Gastroesophageal sphincter (tissue), 4 donors: ENCODE data around the gene PPM1J. TPM values are rescaled to one million over a fixed set of nuclear protein-coding genes. Genes with fewer than 3 reads are reported as not detected.

Experiments
- ATAC-seq: fragments of 150-250 bp; one replicate; pipeline ENCODE4 v1.9.1; 2016; ENCODE audit warnings: mild to moderate bottlenecking, moderate library complexity
- H3K27ac ChIP-seq, 4 donors: fragments of 200-600 bp; sonication (generic) in 3 of 4; 1 replicate in 3 of 4; 2 replicates in 1 of 4; pipeline ENCODE4 v1.5.1; 2016 to 2019
- H3K27me3 ChIP-seq: fragments of 200-600 bp; sonication (generic); one replicate; pipeline ENCODE4 v1.5.1; 2019
- H3K36me3 ChIP-seq, 2 donors: fragments of 200-600 bp; sonication (generic); one replicate each; pipeline ENCODE4 v1.5.1; 2019; ENCODE audit warnings: control low read depth in 1 of 2
- H3K4me1 ChIP-seq, 3 donors: fragments of 200-600 bp; sonication (generic); 1 replicate in 2 of 3; 2 replicates in 1 of 3; pipeline ENCODE4 v1.5.1; 2016 to 2019; ENCODE audit warnings: control low read depth in 2 of 3
- H3K4me3 ChIP-seq, 2 donors: fragments of 200-600 bp; sonication (generic); one replicate each; pipeline ENCODE4 v1.5.1; 2019; ENCODE audit warnings: mild to moderate bottlenecking in 1 of 2, moderate library complexity in 1 of 2
- H3K9me3 ChIP-seq, 3 donors: fragments of 200-600 bp; sonication (generic); one replicate each; pipeline ENCODE4 v1.5.1; 2017 to 2019; ENCODE audit warnings: control low read depth in 2 of 3
- CTCF ChIP-seq, 4 experiments: fragments of 200-600 bp in 2 of 4; fragments of 450-650 bp in 2 of 4; sonication (generic) in 1 of 4; IDR thresholded peaks; one replicate each; pipeline ENCODE4 v1.5.1; 2017 to 2019; ENCODE audit warnings: antibody characterized with exemption in 4 of 4, mild to moderate bottlenecking in 2 of 4, moderate library complexity in 2 of 4
- EP300 ChIP-seq: sonication (generic); formaldehyde crosslinking; IDR thresholded peaks from one replicate; pipeline ENCODE4 v1.6.1; 2017; ENCODE audit warnings: antibody characterized with exemption, mild to moderate bottlenecking
- POLR2A ChIP-seq, 2 donors: fragments of 450-650 bp; IDR thresholded peaks; one replicate each; pipeline ENCODE4 v1.6.1; 2017; ENCODE audit warnings: antibody characterized with exemption in 2 of 2, mild to moderate bottlenecking in 2 of 2, moderate library complexity in 1 of 2
- POLR2AphosphoS5 ChIP-seq: sonication (generic); formaldehyde crosslinking; IDR thresholded peaks from one replicate; pipeline ENCODE4 v1.6.1; 2017; ENCODE audit warnings: antibody characterized with exemption
- WGBS, 2 donors: methylation state at CpG; one replicate each; pipeline ENCODE4 v1.1.5; 2018; ENCODE audit warnings: low coverage in 1 of 2; 5-methylcytosine and 5-hydroxymethylcytosine counted together
- total RNA-seq, 4 donors: library from RNA; depleted of rRNA; stranded (reverse); fragments of >200 nt; gene quantifications; one replicate each; pipeline ENCODE4 v1.1.0, GENCODE V29; 2016

Gene PPM1J
- total RNA-seq, 4 donors from 2014 or later = 0.35 to 2.8 (median 1.7) TPM

- Histone ChIP-seq H3K9me3 (no peaks in the 10 kb centered on the region), H3K4me1 (peaks cover 0 to 22% (median 4%) of the 10 kb centered on the region in 3 donors), H3K4me3 (no peak overlapping the region), H3K27ac (peak overlapping the region in 3 of 4 donors; percentile 11 to 62 (median 58)), H3K36me3 (peaks cover 0 to 54% of the 10 kb centered on the region in 2 donors), H3K27me3 (no peaks in the 10 kb centered on the region)
- no peak for TF ChIP-seq EP300
- no peak for TF ChIP-seq POLR2AphosphoS5
- no peak for TF ChIP-seq CTCF (IDR thresholded peaks at IDR 0.05)
- TF ChIP-seq POLR2A (IDR thresholded peaks at IDR 0.05) = no peak
- 81 to 83% methylated on average over 4 to 9 of the region's 13 CpGs for WGBS, 2 donors
- ATAC-seq = no peak
These were observed 27.2 kb downstream of the PPM1J start for GRCh38 chr1:112687785-112688496.

DNA sequence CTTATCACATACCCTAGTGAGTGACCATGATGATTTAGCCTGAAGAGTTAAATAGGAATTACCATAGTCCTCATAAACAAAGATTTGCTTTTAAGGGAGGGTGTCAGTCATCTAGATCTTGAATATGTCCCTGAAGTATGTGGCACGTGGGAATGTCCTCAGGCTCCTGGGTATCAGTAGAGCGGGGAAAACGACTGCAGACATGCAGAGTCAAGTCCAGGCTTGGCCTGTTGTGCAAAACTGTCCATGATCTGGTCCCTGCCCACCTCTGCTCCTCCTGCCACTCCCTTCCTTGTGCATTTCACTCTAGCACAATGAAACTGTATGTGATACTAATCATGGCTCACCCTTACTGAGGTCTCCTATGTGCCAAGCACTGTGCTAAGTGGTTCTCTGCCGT, 27.8 kb downstream of the PPM1J start:
- peaks cover 0 to 22% (median 4%) of the 10 kb centered on the region in 3 donors for H3K4me1 ChIP-seq
- H3K9me3 ChIP-seq = no peaks in the 10 kb centered on the region
- H3K36me3 ChIP-seq = peaks cover 0 to 48% of the 10 kb centered on the region in 2 donors
- 74 to 89% methylated on average over 3 of the region's 4 CpGs for WGBS, 2 donors
- TF ChIP-seq EP300 (no peak), CTCF (IDR thresholded peaks at IDR 0.05) (no peak), POLR2A (IDR thresholded peaks at IDR 0.05) (no peak), POLR2AphosphoS5 (no peak)
- H3K4me3 ChIP-seq = no peak overlapping the region
- no peaks in the 10 kb centered on the region for H3K27me3 ChIP-seq
- H3K27ac ChIP-seq = peak overlapping the region in 3 of 4 donors; percentile 11 to 62 (median 58)
- ATAC-seq = no peak

GRCh38 chr1:112686835-112687234, 28.3 kb downstream of the PPM1J start:
- no peak overlapping the region for H3K27ac ChIP-seq
- 80 to 89% methylated on average over 1 to 4 of the region's 4 CpGs for WGBS, 2 donors
- no peaks in the 10 kb centered on the region for H3K27me3 ChIP-seq
- ATAC-seq = no peak
- H3K9me3 ChIP-seq = no peaks in the 10 kb centered on the region
- H3K36me3 ChIP-seq = peaks cover 0 to 43% of the 10 kb centered on the region in 2 donors
- H3K4me1 ChIP-seq = peaks cover 0 to 22% (median 4%) of the 10 kb centered on the region in 3 donors
- TF ChIP-seq EP300 (no peak), POLR2A (IDR thresholded peaks at IDR 0.05) (no peak), CTCF (IDR thresholded peaks at IDR 0.05) (no peak), POLR2AphosphoS5 (no peak)
- H3K4me3 ChIP-seq = no peak overlapping the region

DNA sequence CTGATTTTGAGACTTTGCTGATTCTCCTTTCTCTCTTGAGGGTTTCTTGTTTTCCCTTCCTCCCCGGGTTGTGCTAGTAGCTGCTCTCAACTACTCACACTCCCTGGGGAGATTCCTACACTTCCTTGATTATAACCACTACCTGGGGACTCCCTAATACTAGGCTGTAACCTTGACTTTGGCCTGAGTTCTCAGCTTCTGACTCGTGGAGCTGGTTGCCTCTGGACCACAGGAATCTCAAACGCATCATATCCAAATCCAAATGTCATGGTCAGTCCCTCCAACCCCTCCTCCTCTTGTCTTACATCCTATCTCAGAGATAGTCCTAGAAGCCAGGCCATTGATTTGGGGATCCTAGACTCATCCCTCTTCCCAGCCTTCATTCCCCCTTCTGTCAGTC, 28.7 kb downstream of the PPM1J start:
- WGBS, 2 donors = 55 to 72% methylated on average over 2 to 3 of the region's 3 CpGs
- TF ChIP-seq POLR2A (IDR thresholded peaks at IDR 0.05) = no peak
- no peak for TF ChIP-seq EP300
- no peak for TF ChIP-seq POLR2AphosphoS5
- no peak for TF ChIP-seq CTCF (IDR thresholded peaks at IDR 0.05)

DNA sequence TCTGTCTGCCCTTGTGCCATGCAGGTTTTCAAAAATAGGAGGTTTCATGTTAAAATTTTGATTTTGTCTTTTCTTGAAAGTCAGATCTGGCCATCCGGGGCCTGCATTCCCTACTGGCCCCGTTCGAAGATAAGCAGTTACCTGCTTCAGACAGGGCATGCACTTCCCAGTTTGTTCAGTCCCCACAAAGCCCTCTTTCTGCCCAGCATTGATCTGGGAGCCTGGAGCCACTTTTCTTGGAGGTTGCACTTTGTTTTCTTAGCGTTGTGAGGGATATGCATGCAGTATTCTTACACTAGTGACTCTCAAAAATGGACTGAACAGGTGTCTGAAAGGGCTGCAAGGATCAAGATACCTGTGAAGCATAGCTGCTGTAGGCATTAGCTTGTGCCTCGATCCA, 29.2 kb downstream of the PPM1J start:
- Histone ChIP-seq H3K27me3 (no peaks in the 10 kb centered on the region), H3K36me3 (peaks cover 0 to 33% of the 10 kb centered on the region in 2 donors), H3K9me3 (no peaks in the 10 kb centered on the region), H3K27ac (no peak overlapping the region), H3K4me3 (no peak overlapping the region), H3K4me1 (peaks cover 0 to 22% (median 4%) of the 10 kb centered on the region in 3 donors)
- no peak for TF ChIP-seq CTCF (IDR thresholded peaks at IDR 0.05)
- no peak for TF ChIP-seq POLR2AphosphoS5
- TF ChIP-seq POLR2A (IDR thresholded peaks at IDR 0.05) = no peak
- no peak for TF ChIP-seq EP300
- ATAC-seq = no peak
- 82 to 91% methylated on average over 5 of the region's 5 CpGs for WGBS, 2 donors

More for the DNA sequence above, 28.7 kb downstream of the PPM1J start:
- Histone ChIP-seq H3K27me3 (no peaks in the 10 kb centered on the region), H3K9me3 (no peaks in the 10 kb centered on the region), H3K4me1 (peaks cover 0 to 22% (median 4%) of the 10 kb centered on the region in 3 donors), H3K4me3 (no peak overlapping the region), H3K27ac (no peak overlapping the region), H3K36me3 (peaks cover 0 to 38% of the 10 kb centered on the region in 2 donors)
- ATAC-seq = no peak
